DOHH2 (cell line): ENCODE data around the gene QSOX2.

Experiments used
- CTCF ChIP-seq: fragments of 200-600 bp; sonication (generic); IDR thresholded peaks from one replicate; pipeline ENCODE4 v1.5.1; 2014; ENCODE audit warnings: antibody characterized with exemption, mild to moderate bottlenecking, low read depth, low read length; ENCODE audit not compliant: poor library complexity, severe bottlenecking
- EZH2phosphoT487 ChIP-seq: fragments of 200-600 bp; sonication (generic); IDR thresholded peaks from 2 replicates; pipeline ENCODE4 v1.6.1; 2017; ENCODE audit warnings: borderline replicate concordance, mild to moderate bottlenecking, antibody characterized with exemption, low read length, moderate library complexity, mixed read lengths

- TF ChIP-seq CTCF = no peak
- no peak for TF ChIP-seq EZH2phosphoT487
These were observed 17.1 kb upstream of the QSOX2 start for GRCh38 chr9:136262671-136263178.
